Measurements from ENCODE around the gene LEAP2.
A peak's percentile ranks its signal among the peaks of the same experiment; 100 is the strongest.

The LEAP2 gene

GRCh38 chr5:132827943-132828673 is 45.4 kb upstream of the LEAP2 start:
- DNase-seq (ENCODE audit: low read depth), result no peak
- H3K4me3 ChIP-seq (ENCODE audit: low read depth, low read length), result no peak overlapping the region
- TF ChIP-seq MYC (IDR thresholded peaks at IDR 0.05; ENCODE audit: low read depth, low read length), result no peak
- TF ChIP-seq MAX (IDR thresholded peaks at IDR 0.05; ENCODE audit: low read depth, low read length), result no peak
- TF ChIP-seq POLR2A (IDR thresholded peaks at IDR 0.05; ENCODE audit: extremely low read depth, insufficient read length), result no peak
- no peak for TF ChIP-seq CTCF (IDR thresholded peaks at IDR 0.05; ENCODE audit: low read depth, low read length)

GRCh38 chr5:132828846-132829494 is 44.5 kb upstream of the LEAP2 start:
- no peak for TF ChIP-seq MYC (IDR thresholded peaks at IDR 0.05; ENCODE audit: low read depth, low read length)
- no peak for TF ChIP-seq CTCF (IDR thresholded peaks at IDR 0.05; ENCODE audit: low read depth, low read length)
- TF ChIP-seq POLR2A (IDR thresholded peaks at IDR 0.05; ENCODE audit: extremely low read depth, insufficient read length), result no peak
- TF ChIP-seq MAX (IDR thresholded peaks at IDR 0.05; ENCODE audit: low read depth, low read length), result no peak
- H3K4me3 ChIP-seq (ENCODE audit: low read depth, low read length), result no peak overlapping the region
- no peak for DNase-seq (ENCODE audit: low read depth)

GRCh38 chr5:132829742-132830435 is 43.6 kb upstream of the LEAP2 start:
- TF ChIP-seq POLR2A (IDR thresholded peaks at IDR 0.05; ENCODE audit: extremely low read depth, insufficient read length) (no peak), CTCF (IDR thresholded peaks at IDR 0.05; ENCODE audit: low read depth, low read length) (peak; percentile 64), MYC (IDR thresholded peaks at IDR 0.05; ENCODE audit: low read depth, low read length) (no peak), MAX (IDR thresholded peaks at IDR 0.05; ENCODE audit: low read depth, low read length) (peak; percentile 60; the same call in 1 of the 2 replicates)
- peak; percentile 79 for DNase-seq (ENCODE audit: low read depth)
- H3K4me3 ChIP-seq (ENCODE audit: low read depth, low read length), result peak overlapping the region; percentile 40

- TF ChIP-seq POLR2A (IDR thresholded peaks at IDR 0.05; ENCODE audit: extremely low read depth, insufficient read length), result no peak
- no peak for TF ChIP-seq MYC (IDR thresholded peaks at IDR 0.05; ENCODE audit: low read depth, low read length)
- no peak for TF ChIP-seq MAX (IDR thresholded peaks at IDR 0.05; ENCODE audit: low read depth, low read length)
- TF ChIP-seq CTCF (IDR thresholded peaks at IDR 0.05; ENCODE audit: low read depth, low read length), result no peak
- DNase-seq (ENCODE audit: low read depth), result peak; percentile 53
- H3K4me3 ChIP-seq (ENCODE audit: low read depth, low read length), result peak within 1 kb of the TSS; percentile 40
Measured at GRCh38 chr5:132830436-132831094, 42.9 kb upstream of the LEAP2 start, which contains the start of gene SHROOM1. TSS of gene SHROOM1 (minus strand) at chr5:132830647. CDS start at chr5:132826140, 4,507 bp downstream.

- TF ChIP-seq MYC (IDR thresholded peaks at IDR 0.05; ENCODE audit: low read depth, low read length) (no peak), CTCF (IDR thresholded peaks at IDR 0.05; ENCODE audit: low read depth, low read length) (no peak), POLR2A (IDR thresholded peaks at IDR 0.05; ENCODE audit: extremely low read depth, insufficient read length) (no peak), MAX (IDR thresholded peaks at IDR 0.05; ENCODE audit: low read depth, low read length) (no peak)
Measured at GRCh38 chr5:132831095-132831860, 42.2 kb upstream of the LEAP2 start.

More at GRCh38 chr5:132831095-132831860, 42.2 kb upstream of the LEAP2 start:
- no peak overlapping the region for H3K4me3 ChIP-seq (ENCODE audit: low read depth, low read length)
- DNase-seq (ENCODE audit: low read depth), result no peak
